Naive thymus-derived CD4-positive, alpha-beta T cell (primary cell): ENCODE data around the gene TRABD2B. TPM values are rescaled to one million over a fixed set of nuclear protein-coding genes. Genes with fewer than 3 reads are reported as not detected.

Experiments used
- ATAC-seq: fragments of 150-1000 bp; cut with Tn5 transposase; 2 replicates; pipeline ENCODE4 v1.10.0; 2021; ENCODE audit warnings: mild to moderate bottlenecking, moderate library complexity
- CTCF ChIA-PET: fragments of 350-600 bp; sonication (Branson Sonifier 250); formaldehyde crosslinking; loops from one replicate; lab custom pipeline; 2021; ENCODE audit warnings: antibody characterized with exemption; lab: Charles Lee
- POLR2A ChIA-PET: fragments of 350-600 bp; sonication (Branson Sonifier 250); formaldehyde crosslinking; loops from one replicate; lab custom pipeline; 2021; ENCODE audit warnings: antibody characterized with exemption, inconsistent platforms; lab: Charles Lee
- DNase-seq, 9 donors: peaks; one replicate each; pipeline versions ENCODE4 v3.0.0 to v3.0.0-alpha.2; 2020 to 2022; ENCODE audit warnings: mixed read lengths in 1 of 9
- H3K27ac ChIP-seq: one replicate; pipeline ENCODE4 v1.7.0; 2013; ENCODE audit warnings: mild to moderate bottlenecking, low read depth, low read length, moderate library complexity
- H3K27me3 ChIP-seq, 2 donors: one replicate each; pipeline ENCODE4 v1.7.0; 2013; ENCODE audit warnings: low read length in 2 of 2, mild to moderate bottlenecking in 2 of 2, moderate library complexity in 2 of 2; ENCODE audit not compliant: control insufficient read depth in 2 of 2, insufficient read depth in 2 of 2
- H3K36me3 ChIP-seq, 3 experiments: 1 replicate in 2 of 3; 2 replicates in 1 of 3; pipeline ENCODE4 v1.7.0; 2013; ENCODE audit warnings: low read length in 3 of 3, mild to moderate bottlenecking in 3 of 3, moderate library complexity in 1 of 3; ENCODE audit not compliant: insufficient read depth in 3 of 3, control insufficient read depth in 2 of 3
- H3K4me1 ChIP-seq, 2 donors: one replicate each; pipeline ENCODE4 v1.7.0; 2013; ENCODE audit warnings: low read length in 2 of 2, mild to moderate bottlenecking in 2 of 2, moderate library complexity in 1 of 2; ENCODE audit not compliant: control insufficient read depth in 2 of 2, insufficient read depth in 2 of 2
- H3K4me3 ChIP-seq: 2 replicates; pipeline ENCODE4 v1.7.0; 2013; ENCODE audit warnings: mild to moderate bottlenecking, low read length
- H3K9me3 ChIP-seq, 3 experiments: 1 replicate in 2 of 3; 2 replicates in 1 of 3; pipeline ENCODE4 v1.7.0; 2013; ENCODE audit warnings: low read length in 3 of 3; ENCODE audit not compliant: control insufficient read depth in 2 of 3
- H3K27ac Mint-ChIP-seq, 9 donors: one replicate each; pipeline ENCODE4 v1.8.0; 2020 to 2022; ENCODE audit warnings: mixed read lengths in 9 of 9, mild to moderate bottlenecking in 8 of 9, moderate library complexity in 5 of 9, inconsistent platforms in 2 of 9
- H3K27me3 Mint-ChIP-seq, 5 donors: one replicate each; pipeline ENCODE4 v1.8.0; 2021 to 2022; ENCODE audit warnings: mixed read lengths in 5 of 5, mild to moderate bottlenecking in 1 of 5
- H3K36me3 Mint-ChIP-seq, 5 donors: one replicate each; pipeline ENCODE4 v1.8.0; 2020 to 2022; ENCODE audit warnings: mixed read lengths in 5 of 5, mild to moderate bottlenecking in 3 of 5, inconsistent platforms in 1 of 5
- H3K4me1 Mint-ChIP-seq, 7 donors: one replicate each; pipeline ENCODE4 v1.8.0; 2020 to 2022; ENCODE audit warnings: mixed read lengths in 7 of 7, mild to moderate bottlenecking in 3 of 7, inconsistent platforms in 1 of 7
- H3K4me3 Mint-ChIP-seq, 10 donors: one replicate each; pipeline ENCODE4 v1.8.0; 2020 to 2022; ENCODE audit warnings: mild to moderate bottlenecking in 10 of 10, mixed read lengths in 10 of 10, moderate library complexity in 6 of 10, inconsistent platforms in 2 of 10
- H3K9me3 Mint-ChIP-seq, 11 donors: one replicate each; pipeline ENCODE4 v1.8.0; 2020 to 2022; ENCODE audit warnings: mixed read lengths in 11 of 11, mild to moderate bottlenecking in 4 of 11, inconsistent platforms in 1 of 11, moderate library complexity in 1 of 11
- intact Hi-C, 2 donors: fragments of 100-400 bp; cut with micrococcal nuclease; formaldehyde crosslinking; loops; one replicate each; pipeline ENCODE4 v1.15.1; 2023
- polyA plus RNA-seq, 2 donors: library from polyadenylated mRNA; unstranded; fragments of 300-500 nt; fragmentation: Illumina TruSeq; gene quantifications; one replicate each; pipeline ENCODE4 v1.2.3, GENCODE V29; 2021
- total RNA-seq, 6 experiments: library from RNA in 5 of 6; stranded (reverse) in 5 of 6; gene quantifications; 1 replicate in 5 of 6; 2 replicates in 1 of 6; pipeline ENCODE4 v1.2.3 and lab custom pipeline; 2021 to 2026

TRABD2B gene
- total and polyA plus RNA-seq, 7 experiments from 2014 or later: not detected

DNA sequence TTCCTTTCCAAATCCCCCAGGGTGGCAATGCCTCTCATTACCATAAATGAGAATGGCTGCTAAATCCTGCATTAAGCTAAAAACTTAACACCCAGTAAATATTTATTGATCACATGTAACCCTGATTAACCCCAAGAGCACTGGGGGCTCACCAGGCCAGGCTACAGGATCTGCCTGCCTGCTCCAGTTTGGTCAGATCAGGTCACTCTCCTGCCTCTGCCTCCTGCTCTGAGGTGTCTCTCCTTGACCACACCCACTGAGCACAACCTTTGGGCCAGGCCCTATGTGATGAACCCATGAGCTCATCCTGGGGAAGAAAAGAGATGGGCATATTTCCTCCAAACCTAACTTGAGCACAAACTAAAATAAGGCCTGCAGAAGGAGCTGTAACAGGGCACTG, 93.5 kb downstream of the TRABD2B start:
- H3K4me3 Mint-ChIP-seq: no peak overlapping the region
- ChIA-PET POLR2A (no interaction called here), CTCF (no interaction called here)
- no peak overlapping the region for H3K4me3 ChIP-seq
- peaks cover 0 to 12% (median 9%) of the 10 kb centered on the region in 5 donors for H3K27me3 Mint-ChIP-seq
- ATAC-seq (no peak), DNase-seq (no peak)
- H3K27ac ChIP-seq: no peak overlapping the region
- no peaks in the 10 kb centered on the region for H3K4me1 ChIP-seq
- intact Hi-C loops: no loop called here
- no peaks in the 10 kb centered on the region for H3K9me3 ChIP-seq
- H3K4me1 Mint-ChIP-seq: no peaks in the 10 kb centered on the region
- H3K9me3 Mint-ChIP-seq: peaks cover 0 to 1% (median 0%) of the 10 kb centered on the region in 11 donors
- H3K36me3 Mint-ChIP-seq: no peaks in the 10 kb centered on the region
- H3K27me3 ChIP-seq: no peaks in the 10 kb centered on the region
- no peak overlapping the region for H3K27ac Mint-ChIP-seq
- no peaks in the 10 kb centered on the region for H3K36me3 ChIP-seq

- no peak overlapping the region for H3K4me3 Mint-ChIP-seq
- DNase-seq (no peak), ATAC-seq (no peak)
- ChIA-PET POLR2A (no interaction called here), CTCF (no interaction called here)
- no peaks in the 10 kb centered on the region for H3K27me3 ChIP-seq
- peaks cover 0 to 8% (median 4%) of the 10 kb centered on the region in 5 donors for H3K27me3 Mint-ChIP-seq
- H3K4me1 ChIP-seq: no peaks in the 10 kb centered on the region
- no peak overlapping the region for H3K27ac Mint-ChIP-seq
- H3K9me3 Mint-ChIP-seq: peaks cover 0 to 1% (median 0%) of the 10 kb centered on the region in 11 donors
- H3K27ac ChIP-seq: no peak overlapping the region
- intact Hi-C loops: no loop called here
- H3K36me3 ChIP-seq: no peaks in the 10 kb centered on the region
- no peak overlapping the region for H3K4me3 ChIP-seq
- H3K36me3 Mint-ChIP-seq: no peaks in the 10 kb centered on the region
- no peaks in the 10 kb centered on the region for H3K4me1 Mint-ChIP-seq
- H3K9me3 ChIP-seq: no peaks in the 10 kb centered on the region
Observed at GRCh38 chr1:47901001-47901575, 96.1 kb downstream of the TRABD2B start.

DNA sequence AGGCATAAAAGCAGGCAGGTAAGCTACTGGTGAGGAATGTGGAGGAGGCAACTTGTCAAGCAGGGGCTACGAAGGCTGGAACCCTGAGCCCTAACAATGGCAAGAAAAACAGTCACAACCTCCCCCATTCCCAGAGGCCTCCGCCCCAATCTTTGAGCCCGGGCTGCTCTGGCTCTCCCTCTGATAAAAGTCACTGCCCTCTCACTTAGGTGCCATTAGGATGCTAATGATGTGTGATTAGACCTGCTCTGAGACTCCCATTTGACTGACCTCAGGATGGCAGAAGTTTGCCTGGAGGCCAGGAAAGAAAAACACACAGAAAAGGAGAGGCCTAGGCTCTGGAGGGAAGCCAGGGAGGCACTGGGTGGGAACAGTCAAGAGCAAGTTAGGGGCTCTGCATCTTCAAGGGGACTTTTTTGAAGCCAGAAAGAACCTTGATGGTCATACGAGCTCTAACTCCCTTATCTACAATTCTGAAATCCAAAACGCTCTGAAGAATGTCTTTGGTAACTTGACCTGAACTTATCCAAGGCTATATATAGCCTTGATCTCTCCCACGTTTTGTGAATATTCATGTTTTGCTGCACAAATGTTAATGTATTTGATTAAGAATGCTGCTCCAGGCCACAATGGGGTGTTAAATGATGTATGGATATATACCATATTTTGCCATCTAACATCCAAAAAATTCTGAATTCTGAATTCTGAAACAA, 98.9 kb downstream of the TRABD2B start:
- intact Hi-C loops: no loop called here
- no peak overlapping the region for H3K4me3 Mint-ChIP-seq
- Histone ChIP-seq H3K4me1 (no peaks in the 10 kb centered on the region), H3K4me3 (no peak overlapping the region), H3K27ac (no peak overlapping the region), H3K36me3 (no peaks in the 10 kb centered on the region), H3K27me3 (no peaks in the 10 kb centered on the region), H3K9me3 (no peaks in the 10 kb centered on the region)
- no peak overlapping the region for H3K27ac Mint-ChIP-seq
- H3K27me3 Mint-ChIP-seq: peaks cover 0 to 11% (median 5%) of the 10 kb centered on the region in 5 donors
- DNase-seq (no peak), ATAC-seq (no peak)
- ChIA-PET POLR2A (no interaction called here), CTCF (no interaction called here)
- H3K9me3 Mint-ChIP-seq: peaks cover 0 to 1% (median 0%) of the 10 kb centered on the region in 11 donors
- no peaks in the 10 kb centered on the region for H3K36me3 Mint-ChIP-seq
- no peaks in the 10 kb centered on the region for H3K4me1 Mint-ChIP-seq

GRCh38 chr1:47895279-47896125, 101.7 kb downstream of the TRABD2B start:
- Mint-ChIP-seq H3K4me3 (no peak overlapping the region), H3K27me3 (peaks cover 0 to 8% (median 5%) of the 10 kb centered on the region in 5 donors), H3K9me3 (peaks cover 0 to 1% (median 0%) of the 10 kb centered on the region in 11 donors), H3K27ac (no peak overlapping the region), H3K36me3 (no peaks in the 10 kb centered on the region), H3K4me1 (no peaks in the 10 kb centered on the region)
- Histone ChIP-seq H3K36me3 (no peaks in the 10 kb centered on the region), H3K4me3 (no peak overlapping the region), H3K4me1 (no peaks in the 10 kb centered on the region), H3K27ac (no peak overlapping the region), H3K9me3 (no peaks in the 10 kb centered on the region), H3K27me3 (no peaks in the 10 kb centered on the region)
- ATAC-seq (no peak), DNase-seq (no peak)
- POLR2A ChIA-PET: no interaction called here
- CTCF ChIA-PET: no interaction called here
- intact Hi-C loops: no loop called here

- peaks cover 0 to 12% (median 5%) of the 10 kb centered on the region in 5 donors for H3K27me3 Mint-ChIP-seq
- intact Hi-C loops: no loop called here
- H3K4me1 ChIP-seq: no peaks in the 10 kb centered on the region
- H3K27ac Mint-ChIP-seq: no peak overlapping the region
- H3K4me1 Mint-ChIP-seq: no peaks in the 10 kb centered on the region
- POLR2A ChIA-PET: no interaction called here
- H3K9me3 ChIP-seq: no peaks in the 10 kb centered on the region
- H3K36me3 Mint-ChIP-seq: no peaks in the 10 kb centered on the region
- H3K36me3 ChIP-seq: no peaks in the 10 kb centered on the region
- no peak for DNase-seq
- H3K4me3 Mint-ChIP-seq: no peak overlapping the region
- peaks cover 0 to 1% (median 0%) of the 10 kb centered on the region in 11 donors for H3K9me3 Mint-ChIP-seq
- CTCF ChIA-PET: no interaction called here
- no peaks in the 10 kb centered on the region for H3K27me3 ChIP-seq
- H3K4me3 ChIP-seq: no peak overlapping the region
- H3K27ac ChIP-seq: no peak overlapping the region
- no peak for ATAC-seq
Observed at GRCh38 chr1:47894410-47895278, 102.5 kb downstream of the TRABD2B start.

DNA sequence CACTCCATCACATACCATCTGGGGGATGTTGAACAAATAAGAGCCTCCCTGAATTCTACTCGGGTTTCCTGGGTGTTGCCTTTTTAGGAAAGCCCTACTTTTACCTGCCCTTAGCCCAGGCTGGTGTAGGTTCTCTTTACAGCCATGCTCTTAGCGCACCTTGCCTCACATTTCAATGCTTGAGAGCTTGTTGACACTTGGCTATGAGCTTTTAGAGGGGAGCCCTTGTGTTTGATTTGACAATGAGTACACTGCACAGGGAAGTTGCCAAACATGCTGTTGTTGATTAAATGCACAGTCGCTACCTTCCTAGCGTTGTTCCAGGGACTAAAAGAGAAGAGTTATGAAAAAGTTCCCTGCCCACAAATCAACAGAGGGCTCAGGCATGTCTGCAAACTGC, 103.8 kb downstream of the TRABD2B start:
- Histone ChIP-seq H3K4me3 (no peak overlapping the region), H3K36me3 (no peaks in the 10 kb centered on the region)
- POLR2A ChIA-PET: no interaction called here

More for the DNA sequence above, 103.8 kb downstream of the TRABD2B start:
- H3K27ac ChIP-seq: no peak overlapping the region
- intact Hi-C loops: no loop called here
- H3K4me3 Mint-ChIP-seq: no peak overlapping the region
- H3K9me3 ChIP-seq: no peaks in the 10 kb centered on the region
- H3K4me1 Mint-ChIP-seq: no peaks in the 10 kb centered on the region
- no peaks in the 10 kb centered on the region for H3K4me1 ChIP-seq
- no peak for DNase-seq
- H3K27me3 Mint-ChIP-seq: peaks cover 4 to 14% (median 6%) of the 10 kb centered on the region in 5 donors
- H3K9me3 Mint-ChIP-seq: peaks cover 0 to 3% (median 0%) of the 10 kb centered on the region in 11 donors
- H3K27ac Mint-ChIP-seq: no peak overlapping the region
- H3K36me3 Mint-ChIP-seq: no peaks in the 10 kb centered on the region
- H3K27me3 ChIP-seq: no peaks in the 10 kb centered on the region
- no peak for ATAC-seq
- CTCF ChIA-PET: no interaction called here
